GM21825 (cell line): Measurements from ENCODE around the gene SYNJ1.
"Not testable (repeated sequence)": the region's sequence is repeated elsewhere in the genome, so short reads cannot be mapped to it uniquely, and the experiment has no call there.

Experiments used
- ATAC-seq: cut with Tn5 transposase; IDR thresholded peaks from one replicate; pipeline ENCODE4 v1.9.1; 2021; ENCODE audit warnings: mild to moderate bottlenecking, moderate library complexity; ENCODE audit not compliant: unreplicated experiment

Gene SYNJ1

GRCh38 chr21:32613436-32614043 is 114.3 kb downstream of the SYNJ1 start:
- no peak for ATAC-seq

GRCh38 chr21:32612999-32613337 is 114.8 kb downstream of the SYNJ1 start:
- ATAC-seq: no peak

DNA sequence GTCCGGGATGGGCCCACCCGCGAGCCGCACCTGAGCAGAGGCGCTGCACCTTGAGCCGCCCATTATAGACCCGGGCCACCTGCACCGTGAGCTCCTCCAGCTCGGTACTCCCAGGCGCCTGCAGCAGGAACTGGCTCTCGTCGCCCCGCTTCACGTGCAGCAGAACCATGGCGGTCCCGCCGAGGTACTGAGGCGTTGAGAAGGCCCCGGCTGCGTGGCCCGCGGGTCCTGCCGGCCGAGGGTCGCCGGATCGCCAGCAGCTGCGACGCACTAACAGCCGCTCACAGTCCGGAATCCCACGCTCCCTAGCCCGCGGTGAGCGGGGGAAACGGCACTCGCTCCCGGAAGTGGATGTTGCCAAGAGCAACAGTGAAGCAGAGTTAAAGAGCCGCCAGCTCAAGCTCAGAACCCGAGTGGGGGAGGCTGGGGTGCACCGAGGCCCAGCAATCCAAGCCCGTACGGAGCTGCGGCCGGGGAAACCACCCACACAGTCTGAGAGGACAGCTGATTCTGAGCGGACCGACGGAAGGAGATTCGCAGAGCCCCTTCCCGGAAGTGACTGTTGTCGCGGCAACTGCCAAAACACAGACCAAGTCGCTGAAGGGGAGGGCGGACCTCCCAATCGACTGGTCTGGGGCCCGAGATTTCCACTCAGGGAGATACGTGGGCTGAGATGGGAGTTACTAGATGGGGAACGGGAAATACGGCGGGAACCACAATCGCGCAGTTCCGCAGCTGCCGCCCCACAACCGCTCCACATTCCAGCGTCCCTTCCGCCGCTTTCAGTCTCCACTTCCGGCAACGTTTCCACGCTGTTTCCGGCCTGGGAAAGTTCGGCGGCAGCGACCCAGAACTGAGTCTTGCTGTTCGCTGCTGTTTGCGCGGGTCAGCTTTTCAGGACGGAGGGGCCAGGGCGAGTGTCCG is 115.5 kb downstream of the SYNJ1 start, which contains the start of gene CFAP298:
CFAP298 (minus strand) TSS at position 303 of the 924 bp plus-strand sequence; CDS start at position 169, 134 bp downstream.
- ATAC-seq: peak; percentile 91

DNA sequence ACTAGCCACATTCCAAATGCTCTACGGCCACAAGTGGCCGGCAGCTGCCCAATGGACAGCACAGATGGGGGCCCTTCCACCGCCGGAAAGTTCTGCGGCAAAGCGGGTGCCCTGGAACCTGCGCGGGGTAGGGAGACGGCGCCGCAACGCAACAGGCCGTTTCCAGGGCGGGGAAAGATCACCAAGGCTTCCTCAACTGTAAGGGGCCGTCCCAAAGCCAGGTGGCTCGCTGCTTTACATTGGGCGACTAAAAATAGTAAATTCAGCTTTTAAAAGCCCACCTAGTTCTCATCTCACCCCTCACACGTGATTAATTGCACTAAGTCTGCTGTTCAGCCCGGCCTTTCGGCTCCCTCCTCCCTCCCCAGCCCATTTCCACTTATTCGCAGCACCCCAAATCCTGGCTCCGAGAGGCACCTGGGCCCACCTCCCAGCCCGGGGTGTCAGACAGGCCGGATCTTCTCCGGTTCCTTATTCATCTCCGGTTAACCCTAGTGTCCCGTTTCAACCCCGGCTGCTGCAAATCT is 116.3 kb downstream of the SYNJ1 start:
- ATAC-seq: no peak

DNA sequence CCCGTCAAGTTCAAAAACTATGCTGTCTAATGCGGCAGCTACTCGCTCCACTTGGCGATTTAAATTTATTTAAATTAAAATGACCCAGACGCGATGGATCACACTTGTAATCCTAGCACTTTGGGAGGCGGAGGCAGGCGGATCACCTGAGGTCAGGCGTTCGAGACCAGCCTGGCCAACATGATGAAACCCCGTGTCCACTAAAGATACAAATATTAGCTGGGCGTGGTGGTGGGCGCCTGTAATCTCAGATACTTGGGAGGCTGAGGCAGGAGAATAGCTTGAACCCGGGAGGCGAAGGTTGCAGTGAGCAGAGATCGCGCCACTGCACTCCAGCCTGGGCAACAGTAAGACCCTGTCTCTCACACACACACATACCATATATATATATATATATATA is 116.9 kb downstream of the SYNJ1 start:
- ATAC-seq: not testable (repeated sequence)

GRCh38 chr21:32608851-32609250 is 119.0 kb downstream of the SYNJ1 start:
- ATAC-seq: no peak

DNA sequence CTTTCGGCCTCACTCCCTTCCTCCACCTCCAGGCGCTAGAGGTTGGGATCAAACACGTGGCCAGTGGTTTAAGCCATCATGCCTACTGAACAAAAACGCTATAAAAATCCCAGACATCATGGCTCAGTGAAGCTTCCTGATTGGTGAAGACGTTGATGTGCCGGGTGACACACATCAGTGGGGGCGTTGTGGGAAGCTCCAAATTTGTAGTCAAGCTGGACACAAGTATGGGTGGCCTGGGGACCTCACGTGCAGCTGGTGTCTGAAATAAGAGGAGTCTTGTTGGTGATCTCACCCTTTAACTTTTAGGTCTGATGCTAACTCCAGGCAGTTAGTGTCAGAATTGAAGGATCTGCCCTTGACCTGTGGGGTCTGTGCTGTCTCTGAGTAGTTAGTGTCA is 122.3 kb downstream of the SYNJ1 start:
- no peak for ATAC-seq

GRCh38 chr21:32604464-32604863 is 123.3 kb downstream of the SYNJ1 start:
- no peak for ATAC-seq

- ATAC-seq: no peak
These were observed 124.7 kb downstream of the SYNJ1 start for GRCh38 chr21:32603131-32603530.

GRCh38 chr21:32602099-32602498 is 125.7 kb downstream of the SYNJ1 start:
- ATAC-seq: no peak

DNA sequence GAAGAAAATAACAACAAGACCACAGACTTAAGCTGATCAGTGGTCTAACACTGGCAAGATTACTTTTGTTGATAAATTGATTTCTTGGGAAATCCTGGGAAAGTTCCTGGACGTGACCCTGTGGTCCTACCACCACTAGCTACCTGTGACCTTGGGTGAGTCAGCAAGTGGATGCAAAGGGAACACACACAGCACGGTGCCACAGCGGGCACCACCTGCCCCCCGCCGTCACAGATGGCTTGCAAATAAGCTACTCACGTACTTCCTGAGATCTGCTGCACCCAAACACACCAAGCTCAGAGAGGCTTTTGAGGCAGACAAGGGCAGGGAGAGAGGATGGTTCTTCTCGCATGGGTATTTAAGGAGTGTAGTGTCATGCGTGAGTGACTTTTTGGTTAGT is 128.3 kb downstream of the SYNJ1 start:
- ATAC-seq: no peak

DNA sequence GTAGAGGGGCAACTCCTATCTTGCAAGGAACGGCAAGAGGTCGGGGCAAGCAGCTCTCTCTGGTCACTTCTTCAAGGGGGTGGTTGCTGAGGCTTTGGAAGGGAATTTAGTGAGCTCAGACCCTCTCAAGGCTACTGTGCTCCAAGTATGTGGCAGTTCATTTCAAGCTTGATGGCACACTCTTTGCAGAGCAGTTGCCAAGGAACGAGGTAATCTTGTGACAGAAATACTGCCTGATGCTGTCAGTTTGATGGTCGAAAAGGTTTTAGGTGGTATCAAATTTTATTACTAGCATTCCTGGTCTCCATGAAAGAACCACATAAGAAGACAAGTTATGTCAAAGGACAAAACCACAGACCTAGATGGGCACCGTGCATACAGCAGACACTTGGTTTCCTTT is 128.7 kb downstream of the SYNJ1 start:
- no peak for ATAC-seq

DNA sequence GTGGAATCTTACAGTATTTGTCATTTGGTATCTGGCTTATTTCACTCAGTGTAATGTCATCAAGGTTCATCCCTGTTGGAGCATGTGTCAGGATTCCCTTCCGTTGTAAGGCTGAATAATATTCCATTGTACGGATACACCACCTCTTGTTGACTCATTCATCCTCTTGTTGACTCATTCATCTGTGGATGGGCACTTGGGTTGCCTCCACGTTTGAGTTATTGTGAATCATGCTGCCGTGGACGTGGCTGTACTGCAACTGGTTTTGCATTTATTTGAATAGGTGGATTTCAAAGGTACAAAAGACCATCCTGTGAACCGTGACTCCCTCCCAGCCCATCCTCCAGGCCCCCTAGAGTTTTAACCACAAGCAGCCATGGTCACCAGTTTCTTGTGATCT is 130.6 kb downstream of the SYNJ1 start:
- no peak for ATAC-seq

- no peak for ATAC-seq
These were observed 132.4 kb downstream of the SYNJ1 start for GRCh38 chr21:32595431-32595830.

- ATAC-seq: no peak
These were observed 134.1 kb downstream of the SYNJ1 start for GRCh38 chr21:32593690-32594089.

- no peak for ATAC-seq
These were observed 134.8 kb downstream of the SYNJ1 start for GRCh38 chr21:32592929-32593502.

DNA sequence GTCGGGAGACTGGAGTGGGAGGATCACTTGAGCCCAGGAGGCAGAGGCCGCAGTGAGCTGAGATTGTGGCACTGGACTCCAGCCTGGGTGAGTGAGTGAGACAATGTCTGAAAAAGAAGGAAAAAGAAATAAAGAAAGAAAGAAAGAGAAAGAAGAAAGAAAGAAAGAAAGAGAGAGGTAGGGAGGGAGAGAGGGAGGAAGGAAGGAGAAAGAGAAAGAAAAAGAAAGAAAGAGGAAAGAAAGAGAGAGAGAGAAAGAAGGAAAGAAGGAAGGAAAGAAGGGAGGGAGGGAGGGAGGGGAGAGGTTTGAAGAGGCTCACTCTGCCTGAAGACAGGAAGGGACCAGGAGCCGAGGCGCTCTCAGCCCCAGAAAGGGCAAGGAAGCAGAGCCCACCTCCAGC is 137.7 kb downstream of the SYNJ1 start:
- ATAC-seq: no peak

- ATAC-seq: no peak
These were observed 140.2 kb downstream of the SYNJ1 start for GRCh38 chr21:32587651-32588050.

DNA sequence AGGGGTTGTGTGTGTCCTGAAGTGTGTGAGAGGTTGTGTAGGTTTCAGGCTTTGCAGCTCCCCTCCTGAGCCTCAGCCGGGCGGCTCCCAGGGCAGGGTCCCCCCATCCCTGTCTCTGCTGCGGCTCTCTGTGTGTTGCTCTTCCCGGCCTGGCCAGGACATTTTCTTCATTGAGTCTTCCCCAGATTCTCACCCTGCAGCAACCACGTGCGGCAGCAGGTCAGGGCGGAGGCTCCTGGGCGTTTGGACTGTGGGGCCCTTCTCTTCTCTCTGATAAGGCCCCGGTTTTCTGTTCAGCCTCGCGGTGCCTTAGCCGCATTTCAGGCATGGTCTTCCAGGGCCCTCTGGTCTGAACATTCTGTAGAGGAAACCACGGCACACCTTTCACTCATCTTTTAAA is 140.7 kb downstream of the SYNJ1 start:
- ATAC-seq: no peak

- ATAC-seq: no peak
These were observed 141.8 kb downstream of the SYNJ1 start for GRCh38 chr21:32585970-32586369.

GRCh38 chr21:32585042-32585710 is 142.6 kb downstream of the SYNJ1 start, which contains the start of gene TCP10L:
TCP10L (minus strand) TSS chr21:32585523; CDS start chr21:32584304, 1,219 bp downstream.
- no peak for ATAC-seq
